Lung microvascular endothelial cell (primary cell): Measurements from ENCODE around the gene CHRNA5. TPM values are rescaled to one million over a fixed set of nuclear protein-coding genes. Genes with fewer than 3 reads are reported as not detected.
A peak's percentile ranks its signal among the peaks of the same experiment; 100 is the strongest.
"Not testable (repeated sequence)": the region's sequence is repeated elsewhere in the genome, so short reads cannot be mapped to it uniquely, and the experiment has no call there.

ENCODE experiments used
- DNase-seq, 2 donors: peaks; one replicate each; pipeline versions ENCODE4 v3.0.0 to v3.0.0-alpha.2; 2010; ENCODE audit warnings: low read depth in 2 of 2
- total RNA-seq: library from RNA; depleted of rRNA; stranded (reverse); fragments of >200 nt; gene quantifications from 2 replicates; pipeline ENCODE4 v1.2.1, GENCODE V29; 2014

Gene CHRNA5
- total RNA-seq, 1 donor from 2014 or later = 1.8 TPM

DNA sequence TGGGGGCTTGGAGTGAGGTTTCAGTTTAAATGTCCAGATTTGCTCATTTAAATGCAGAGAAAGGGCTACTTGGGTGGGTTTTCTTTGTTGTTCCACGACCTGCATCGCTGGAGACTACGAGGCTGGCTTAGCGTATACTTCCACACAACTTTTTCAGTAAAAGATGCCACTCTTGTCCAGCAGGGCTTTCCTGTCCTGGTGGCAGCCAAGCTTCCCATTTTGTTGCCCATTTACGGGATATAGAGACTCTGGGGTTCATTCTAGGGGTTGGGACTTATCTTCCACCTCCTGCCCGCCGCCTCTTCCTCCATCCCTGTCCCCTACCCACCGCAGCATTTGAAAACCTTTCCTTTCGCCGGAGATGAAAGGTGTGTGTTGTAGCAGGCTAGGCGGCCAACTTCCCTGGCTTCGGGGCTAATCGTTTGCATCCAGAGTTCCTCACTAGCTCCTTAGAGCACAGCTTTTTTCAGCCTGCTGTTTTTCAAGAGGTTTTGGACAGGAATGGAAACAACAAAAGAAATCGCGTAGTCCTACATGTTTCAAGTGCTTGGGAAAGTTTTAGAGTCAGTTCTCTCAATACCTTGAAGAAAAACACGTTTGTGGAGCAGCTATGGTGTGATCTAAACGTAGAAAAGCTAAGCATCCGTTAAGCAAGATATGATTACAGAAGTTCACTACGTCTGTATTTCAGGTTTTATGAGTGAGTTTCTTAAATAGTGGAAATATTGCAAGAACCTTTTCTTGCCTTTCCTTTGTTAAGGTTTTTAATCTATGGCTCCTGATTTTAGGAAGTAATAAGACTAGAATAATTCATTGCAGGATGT, 843 bp downstream of the CHRNA5 start:
- DNase-seq = peak; percentile 8 to 12

DNA sequence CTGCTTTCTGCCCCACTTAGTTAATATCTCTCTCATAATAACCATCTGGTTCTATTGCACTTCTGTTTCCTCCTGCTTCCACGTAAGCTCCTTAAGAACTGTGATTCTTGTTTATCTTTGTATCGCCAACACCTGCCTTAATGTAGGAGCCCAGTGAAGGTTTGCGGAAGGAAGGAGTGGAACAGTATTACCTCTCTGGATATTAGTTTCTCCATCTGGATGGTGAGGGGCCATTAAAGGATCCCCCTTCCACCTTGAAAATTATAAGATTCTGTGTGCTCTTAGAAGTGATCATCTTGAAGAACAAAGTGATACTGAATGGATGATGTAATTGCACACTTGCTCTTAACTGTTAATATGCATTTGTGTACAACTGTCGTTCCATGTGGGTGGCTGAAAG, 2.2 kb downstream of the CHRNA5 start:
- no peak for DNase-seq

DNA sequence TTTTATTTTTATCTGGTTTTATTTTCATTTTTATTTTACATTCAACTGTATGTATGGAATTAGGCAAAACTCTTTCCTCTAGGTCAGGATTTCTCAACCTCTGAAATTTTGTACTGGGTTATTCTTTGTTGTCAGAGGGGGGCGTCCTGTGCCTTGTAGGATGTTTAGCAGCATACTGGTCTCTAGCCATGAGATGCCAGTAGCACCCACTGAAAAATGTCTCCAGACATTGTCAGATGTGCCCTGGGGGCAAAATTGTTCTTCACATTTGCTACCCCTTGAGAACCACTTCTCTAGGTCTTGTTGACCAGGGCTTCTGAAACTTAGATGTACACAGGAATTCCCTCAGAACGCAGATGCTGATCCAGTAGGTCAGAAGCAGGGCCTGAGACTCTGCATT, 5.4 kb downstream of the CHRNA5 start:
- no peak for DNase-seq

DNA sequence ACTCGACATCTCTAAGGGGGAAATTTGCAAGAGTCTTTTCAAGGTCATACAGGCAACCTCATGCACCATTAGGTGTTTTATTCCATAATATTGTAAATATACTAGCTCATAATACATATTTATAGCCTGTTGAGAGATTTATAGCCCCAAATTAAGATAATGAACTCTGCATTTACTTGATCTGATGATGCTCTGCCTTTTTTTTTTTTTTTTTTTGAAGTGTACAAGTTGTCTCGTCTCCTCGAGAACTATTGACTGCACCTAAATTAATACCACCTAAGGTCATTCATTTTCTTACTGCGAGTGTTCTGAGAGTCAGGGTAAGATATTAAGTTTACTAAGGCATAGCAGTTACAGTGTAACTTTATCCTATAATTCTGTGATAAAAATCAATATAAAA, 6.1 kb downstream of the CHRNA5 start:
- no peak for DNase-seq

DNA sequence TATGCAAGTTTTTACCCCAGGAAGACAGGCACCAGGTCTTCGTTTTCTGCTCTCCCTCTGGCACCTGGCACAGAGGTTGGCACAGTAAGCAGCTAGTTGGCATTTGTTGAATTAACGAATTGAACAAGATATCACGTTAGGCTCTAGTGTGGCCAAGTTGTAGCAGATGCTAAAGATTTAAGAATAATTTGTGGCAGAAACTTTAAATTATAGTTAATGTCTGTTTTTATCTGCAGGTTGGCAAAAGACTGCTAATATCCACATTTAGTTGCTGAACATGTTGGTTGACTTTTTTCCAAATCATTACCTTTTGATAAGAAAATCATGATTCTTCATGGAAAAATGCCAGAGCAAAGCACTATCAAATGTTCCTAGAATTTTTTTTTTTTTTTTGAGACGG, 8.1 kb downstream of the CHRNA5 start:
- no peak for DNase-seq

DNA sequence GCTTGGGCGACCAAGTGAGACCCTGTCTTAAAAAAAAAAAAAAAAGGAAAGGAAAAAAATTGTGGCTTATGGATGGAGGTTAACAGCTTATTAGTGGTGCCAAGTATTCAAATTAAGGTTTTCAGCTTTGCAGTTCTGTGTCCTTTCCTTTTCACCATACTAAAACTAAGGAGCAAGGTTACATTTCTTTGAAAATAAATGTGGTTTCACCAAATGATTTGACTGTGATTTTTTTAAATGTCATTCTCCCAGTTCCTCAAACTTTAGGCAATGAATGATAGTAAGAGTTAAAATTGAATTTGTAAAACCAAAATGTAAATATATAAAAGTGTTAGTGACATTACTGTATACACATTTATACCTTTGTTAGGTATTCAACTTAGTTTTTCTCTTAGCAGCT, 9.6 kb downstream of the CHRNA5 start:
- no peak for DNase-seq

DNA sequence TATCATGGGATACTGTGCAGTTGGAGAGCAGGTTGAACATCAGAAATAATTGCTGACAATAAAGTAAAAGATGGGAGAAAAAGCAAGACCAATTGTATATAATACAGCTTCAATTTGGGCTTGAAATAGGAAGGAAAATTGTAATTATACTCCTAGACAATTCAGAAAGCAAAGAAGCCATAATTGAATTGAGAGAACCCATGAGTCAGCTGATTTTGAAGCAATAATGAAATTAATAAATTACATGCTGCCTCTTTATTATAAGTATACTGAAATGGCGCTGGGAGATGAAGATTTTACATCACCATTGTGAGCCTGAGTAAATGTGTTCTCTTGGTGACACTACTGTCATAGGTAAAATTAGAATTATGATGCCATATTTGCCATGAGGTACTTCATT, 32.3 kb downstream of the CHRNA5 start:
- DNase-seq = no peak

DNA sequence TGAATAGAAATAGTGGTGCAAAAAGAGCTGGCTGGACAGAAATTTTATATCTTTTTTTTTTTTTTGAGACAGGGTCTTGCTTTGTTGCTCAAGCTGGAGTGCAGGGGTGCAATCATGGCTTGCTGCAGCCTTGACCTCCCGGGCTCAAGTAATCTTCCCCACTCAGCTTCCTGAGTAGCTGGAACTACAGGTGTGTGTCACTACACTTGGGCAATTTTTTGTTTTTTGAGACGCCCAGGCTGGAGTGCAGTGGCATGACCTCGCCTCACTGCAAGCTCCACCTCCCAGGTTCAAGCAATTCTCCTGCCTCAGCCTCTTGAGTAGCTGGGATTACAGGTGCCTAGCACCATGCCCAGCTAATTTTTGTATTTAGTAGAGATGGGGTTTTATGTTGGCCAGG, 33.0 kb downstream of the CHRNA5 start:
- DNase-seq = no peak

DNA sequence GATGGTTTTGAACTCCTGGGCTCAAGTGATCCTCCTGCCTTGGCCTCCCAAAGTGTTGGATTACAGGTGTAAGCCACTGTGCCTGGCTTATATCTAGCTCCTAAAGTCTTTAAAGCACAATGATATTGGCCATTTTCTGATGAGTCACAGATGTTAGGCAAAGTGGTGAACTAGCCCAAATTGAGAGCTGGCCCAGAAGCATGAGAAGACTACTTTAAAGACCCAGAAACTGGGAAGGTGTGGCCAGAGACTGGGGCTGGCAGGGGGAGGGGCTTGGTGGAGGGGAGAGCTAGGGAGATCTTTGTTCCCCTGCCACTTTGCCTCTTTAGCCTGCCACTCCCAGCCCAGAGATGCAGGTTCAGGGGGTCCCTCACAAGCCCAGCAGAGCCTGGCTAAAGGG, 33.9 kb downstream of the CHRNA5 start:
- no peak for DNase-seq

DNA sequence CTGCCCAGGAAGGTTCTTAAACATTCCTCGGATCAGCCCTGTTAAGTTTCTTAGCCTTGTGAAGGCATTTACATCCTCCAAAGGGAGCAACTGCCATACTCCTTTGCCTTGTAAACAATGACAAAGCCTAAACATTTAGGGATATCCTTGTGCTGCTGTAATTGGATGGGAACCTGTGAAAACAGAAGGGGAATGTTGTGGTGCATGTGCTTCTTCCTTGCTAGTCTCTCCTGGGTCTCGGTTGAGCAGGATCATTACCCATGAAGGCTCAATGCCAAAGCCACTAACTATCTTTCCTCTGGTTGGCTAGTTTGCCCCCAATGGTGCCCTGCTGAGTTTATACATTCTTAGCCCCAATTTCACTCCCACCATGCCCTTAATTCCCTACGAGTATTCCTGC, 38.1 kb downstream of the CHRNA5 start:
- no peak for DNase-seq

DNA sequence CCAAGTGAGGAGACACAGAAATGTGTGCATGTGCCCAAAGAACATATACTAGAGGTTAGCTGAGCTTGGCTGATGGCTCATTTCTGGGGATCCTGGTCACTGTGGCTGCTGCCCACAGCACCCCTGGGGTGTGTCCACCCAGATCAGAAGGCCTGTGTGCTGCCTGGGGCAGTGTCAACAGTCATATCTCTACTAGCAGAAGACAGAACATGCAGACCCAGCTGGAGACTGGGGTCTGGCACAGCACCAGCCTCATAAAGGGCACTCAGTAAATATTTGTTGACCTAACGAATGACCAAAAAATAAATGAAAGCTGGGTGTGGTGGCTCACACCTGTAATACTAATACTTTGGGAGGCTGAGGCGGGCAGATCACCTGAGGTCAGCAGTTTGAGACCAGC, 39.1 kb downstream of the CHRNA5 start:
- DNase-seq = no peak

DNA sequence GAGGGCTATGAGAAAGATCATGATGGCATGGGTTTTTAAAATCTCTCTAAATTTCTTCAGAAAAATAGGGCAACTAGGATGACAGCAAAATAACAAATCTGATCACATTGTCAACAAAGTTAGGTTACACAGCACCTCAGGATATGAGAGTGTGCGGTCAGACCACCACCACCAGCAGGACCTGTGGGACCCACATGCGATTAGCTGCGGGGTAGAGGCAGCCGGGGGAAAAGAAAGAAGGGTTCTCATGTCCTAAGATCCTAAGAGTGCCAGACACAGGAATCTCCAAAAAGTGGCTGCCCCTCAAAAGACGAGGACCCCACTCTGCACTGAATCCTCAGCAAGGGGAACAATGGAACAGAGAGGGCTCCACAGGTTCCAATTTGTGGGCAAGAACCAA, 39.9 kb downstream of the CHRNA5 start:
- DNase-seq = no peak

DNA sequence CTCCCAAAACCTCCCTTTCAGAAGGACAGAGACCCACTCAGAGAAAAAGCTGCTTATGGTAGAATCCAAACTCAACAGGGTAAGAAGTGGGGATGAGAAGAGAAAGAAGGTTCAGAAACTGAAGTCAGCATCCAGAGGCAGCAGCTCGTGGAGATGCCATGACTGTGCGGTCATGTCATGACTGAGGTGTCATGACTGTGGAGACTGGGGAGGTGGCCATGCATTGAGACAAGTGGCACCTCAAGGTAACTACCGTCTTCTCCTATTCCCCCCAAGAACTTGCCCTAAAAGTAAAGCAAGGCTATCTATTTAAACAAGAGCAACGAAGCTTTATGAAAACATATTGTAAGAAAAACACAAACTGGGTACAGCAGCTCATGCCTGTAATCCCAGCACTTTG, 40.4 kb downstream of the CHRNA5 start:
- no peak for DNase-seq

DNA sequence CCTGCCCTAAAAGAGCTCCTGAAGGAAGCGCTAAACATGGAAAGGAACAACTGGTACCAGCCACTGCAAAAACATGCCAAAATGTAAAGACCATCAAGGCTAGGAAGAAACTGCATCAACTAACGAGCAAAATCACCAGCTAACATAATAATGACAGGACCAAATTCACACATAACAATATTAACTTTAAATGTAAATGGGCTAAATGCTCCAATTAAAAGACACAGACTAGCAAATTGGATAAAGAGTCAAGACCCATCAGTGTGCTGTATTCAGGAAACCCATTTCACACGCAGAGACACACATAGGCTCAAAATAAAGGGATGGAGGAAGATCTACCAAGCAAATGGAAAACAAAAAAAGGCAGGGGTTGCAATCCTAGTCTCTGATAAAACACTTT, 44.2 kb downstream of the CHRNA5 start:
- DNase-seq = not testable (repeated sequence)

DNA sequence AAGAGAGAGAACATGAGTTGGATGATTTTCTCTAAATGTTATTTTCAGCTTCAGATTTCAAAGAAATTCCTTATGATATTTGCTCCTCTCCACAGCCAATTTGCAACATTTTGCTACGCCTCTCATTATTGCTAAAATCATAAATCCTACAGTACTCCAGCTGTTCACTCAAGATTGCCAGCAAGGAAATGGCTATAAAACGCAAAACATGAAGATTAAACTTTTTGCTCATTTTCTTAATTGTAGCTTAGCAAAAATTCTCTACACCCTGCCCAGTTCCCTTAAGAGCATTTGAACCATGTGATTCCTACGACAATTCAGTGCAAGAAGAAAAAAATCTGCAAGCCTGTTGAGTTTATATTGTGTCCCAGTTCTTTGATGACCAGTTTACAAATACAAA, 48.7 kb downstream of the CHRNA5 start:
- no peak for DNase-seq

DNA sequence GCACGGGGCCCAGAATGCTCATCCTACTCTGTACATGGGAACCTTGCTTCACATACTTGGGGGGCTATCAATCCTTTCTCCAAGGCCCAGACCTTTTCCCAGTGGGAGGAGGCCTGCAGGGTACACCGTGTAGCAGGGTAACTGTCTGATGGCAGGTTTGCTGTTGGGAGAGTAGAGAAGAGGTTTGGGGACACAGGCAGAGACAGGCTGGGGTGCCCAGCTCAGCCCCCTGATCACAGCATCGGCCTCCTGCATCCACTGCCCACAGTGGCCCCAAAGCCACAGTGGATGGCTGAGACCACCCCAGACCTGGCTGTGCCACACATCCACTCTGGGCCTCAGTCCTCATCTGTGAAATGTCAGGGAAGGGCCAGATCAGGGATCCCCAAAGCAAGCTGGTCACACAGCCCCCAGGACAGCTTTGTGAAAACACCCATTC, 49.9 kb downstream of the CHRNA5 start:
- no peak for DNase-seq

DNA sequence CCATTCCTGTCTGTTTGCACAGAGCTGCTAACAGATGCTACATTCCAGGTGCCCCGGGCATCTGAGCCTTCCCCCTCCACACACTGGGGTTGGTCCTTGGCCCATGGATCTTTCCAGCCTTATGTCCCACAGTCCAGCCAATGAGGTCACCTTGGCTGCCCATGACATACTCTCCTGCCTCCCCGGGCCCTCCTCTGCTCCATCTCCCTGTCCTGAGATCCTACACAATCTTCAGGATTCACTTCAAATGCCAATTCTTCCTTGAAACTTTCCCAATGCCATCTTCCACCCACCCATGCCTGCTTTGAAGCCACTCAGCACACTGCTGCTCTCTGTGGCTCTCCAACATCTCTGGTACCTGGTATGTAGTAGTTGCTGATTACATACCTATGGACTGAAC, 51.2 kb downstream of the CHRNA5 start:
- no peak for DNase-seq

DNA sequence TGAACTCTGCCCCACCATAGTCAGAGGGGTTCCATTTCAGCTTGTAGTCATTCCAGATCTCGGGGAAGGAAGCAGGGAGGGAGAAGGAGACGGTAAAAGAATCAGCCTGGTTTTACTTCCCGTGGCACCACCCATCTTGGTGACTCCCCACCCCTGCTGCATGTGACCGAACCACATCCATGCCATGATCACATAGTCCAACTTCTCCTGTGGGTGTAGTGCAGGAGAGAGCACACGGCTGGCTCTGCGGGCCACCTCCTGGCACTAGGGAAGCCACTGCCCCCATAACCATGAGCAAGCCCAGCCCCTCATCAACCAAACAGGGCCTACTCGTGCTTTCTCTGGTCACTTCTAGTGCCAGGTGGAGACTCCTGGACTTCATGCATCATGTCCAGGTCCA, 51.8 kb downstream of the CHRNA5 start:
- no peak for DNase-seq

DNA sequence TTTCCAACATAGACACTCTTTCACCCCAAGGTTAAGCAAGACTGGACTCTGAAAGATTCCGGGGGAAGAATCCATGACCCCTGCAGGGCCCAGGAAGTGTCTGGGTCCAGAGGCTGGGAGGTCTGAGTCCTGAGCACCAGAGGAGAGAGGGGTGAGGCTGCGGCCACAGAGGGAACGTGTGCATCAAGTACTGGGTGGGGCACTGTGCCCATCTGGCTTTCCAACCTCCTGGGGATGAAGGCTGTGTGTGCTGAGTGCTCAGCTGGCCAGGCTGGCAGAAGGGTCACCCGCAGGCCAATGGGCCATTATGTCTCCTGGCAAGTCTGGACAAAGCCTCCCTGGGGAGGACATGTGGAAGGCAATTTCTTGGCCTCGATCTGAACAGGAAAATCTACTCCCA, 52.2 kb downstream of the CHRNA5 start:
- no peak for DNase-seq

DNA sequence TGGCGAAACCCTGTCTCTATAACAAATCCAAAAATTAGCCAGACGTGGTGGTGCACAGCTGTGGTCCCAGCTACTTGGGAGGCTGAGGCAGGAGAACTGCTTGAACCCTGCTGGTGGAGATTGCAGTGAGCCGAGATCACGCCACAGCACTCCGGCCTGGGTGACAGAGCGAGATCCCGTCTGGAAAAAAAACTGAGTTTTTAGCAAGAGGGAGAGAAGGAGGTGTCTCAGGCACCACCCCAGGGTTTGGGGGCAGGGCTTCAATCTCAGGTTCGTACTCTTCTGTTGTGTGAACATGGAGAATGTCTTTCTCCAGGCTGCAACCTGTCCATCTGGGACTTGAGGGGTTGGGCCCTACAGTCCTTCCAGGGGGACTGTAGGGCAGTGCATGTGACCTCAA, 52.7 kb downstream of the CHRNA5 start:
- DNase-seq = no peak

DNA sequence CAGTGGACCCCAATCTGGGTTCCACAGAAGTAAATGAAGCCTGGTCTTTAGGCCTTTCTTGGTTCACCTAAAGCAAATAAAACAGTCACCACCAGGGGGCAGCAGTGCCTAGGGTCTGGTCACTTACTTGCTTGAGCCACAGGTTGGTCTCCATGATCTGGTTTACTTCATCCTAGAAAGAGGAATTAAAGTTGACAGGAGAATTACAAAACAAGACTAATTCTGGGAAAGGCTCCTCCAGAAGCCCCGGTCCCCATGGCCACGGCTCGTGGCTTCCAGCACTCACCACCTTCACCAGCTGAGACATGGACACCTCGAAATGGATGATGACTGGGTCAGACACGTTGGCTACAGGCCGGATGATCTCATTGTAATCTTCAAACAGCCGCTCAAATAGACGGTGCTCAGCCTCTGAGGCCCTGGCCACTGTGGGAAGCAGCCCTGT, 53.2 kb downstream of the CHRNA5 start:
- DNase-seq = peak; percentile 81 to 86

DNA sequence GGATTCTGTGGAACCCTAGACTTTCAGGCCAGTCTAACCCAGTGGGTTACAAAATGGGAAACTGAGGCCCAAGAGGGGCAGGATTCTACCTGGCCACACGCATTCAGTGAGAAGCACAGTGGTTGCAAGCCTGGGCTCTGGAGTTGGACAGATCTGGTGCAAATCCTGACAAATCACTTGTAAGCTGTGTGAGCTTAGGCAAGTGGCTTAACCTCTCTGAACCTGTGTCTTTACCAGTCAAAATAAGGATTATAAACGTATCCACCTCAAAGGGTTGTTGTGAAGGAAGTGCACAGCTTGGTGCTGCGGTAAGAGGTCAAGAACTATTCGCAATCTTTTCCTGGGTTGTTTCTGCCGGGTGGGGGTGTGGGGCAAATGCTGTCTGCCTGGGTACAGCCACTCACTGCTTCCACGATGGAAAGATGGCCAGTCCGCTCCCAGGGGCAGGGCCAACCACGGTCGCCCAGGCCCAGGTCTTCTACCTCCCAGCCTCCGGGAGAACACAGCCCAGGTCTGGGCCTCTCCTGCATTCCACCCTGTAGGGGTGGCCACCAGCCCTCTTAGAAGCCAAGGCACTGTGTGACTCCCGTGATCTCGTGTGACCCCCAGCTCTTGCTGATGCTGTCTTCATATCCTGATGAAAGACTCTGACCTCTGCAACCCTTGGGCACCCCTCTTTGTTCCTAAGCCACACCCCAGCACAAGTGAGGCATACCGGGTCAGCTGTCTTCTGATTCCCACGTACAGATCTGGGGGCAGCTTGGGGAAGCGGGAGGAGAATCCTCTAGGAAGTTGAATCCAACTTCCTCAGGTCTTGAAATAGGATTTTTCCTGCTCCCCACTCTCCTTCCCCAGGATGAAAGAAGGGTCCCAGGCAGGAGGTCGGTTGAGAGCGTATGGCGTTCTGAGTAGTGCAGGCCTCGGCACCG, 54.0 kb downstream of the CHRNA5 start:
- no peak for DNase-seq
